Karpas-422 (cell line): ENCODE data around the gene ARL2. TPM values are rescaled to one million over a fixed set of nuclear protein-coding genes. Genes with fewer than 3 reads are reported as not detected.
A peak's percentile ranks its signal among the peaks of the same experiment; 100 is the strongest.
"Not testable (repeated sequence)": the region's sequence is repeated elsewhere in the genome, so short reads cannot be mapped to it uniquely, and the experiment has no call there.

Experiments
- DNase-seq: peaks from one replicate; pipeline ENCODE4 v3.0.0-alpha.2; 2015
- H2AFZ ChIP-seq: fragments of 200-600 bp; sonication (generic); 2 replicates; pipeline ENCODE4 v1.6.1; 2014; ENCODE audit warnings: antibody characterized with exemption, low read length, mixed read lengths
- H3K27ac ChIP-seq: fragments of 200-600 bp; sonication (generic); 2 replicates; pipeline ENCODE4 v1.5.1; 2014; ENCODE audit warnings: mild to moderate bottlenecking, low read length, moderate library complexity
- H3K27me3 ChIP-seq: fragments of 200-600 bp; sonication (generic); 2 replicates; pipeline ENCODE4 v1.6.1; 2014; ENCODE audit warnings: low read length, mixed read lengths
- H3K36me3 ChIP-seq: fragments of 200-600 bp; sonication (generic); 2 replicates; pipeline ENCODE4 v1.6.1; 2014; ENCODE audit warnings: low read length, mixed read lengths; ENCODE audit not compliant: insufficient read depth
- H3K4me1 ChIP-seq: fragments of 200-600 bp; sonication (generic); 2 replicates; pipeline ENCODE4 v1.6.1; 2014; ENCODE audit warnings: mild to moderate bottlenecking, low read length, mixed read lengths
- H3K4me2 ChIP-seq: fragments of 200-600 bp; sonication (generic); 2 replicates; pipeline ENCODE4 v1.6.1; 2014; ENCODE audit warnings: low read length, low read depth, mild to moderate bottlenecking; ENCODE audit not compliant: poor library complexity, severe bottlenecking
- H3K4me3 ChIP-seq: fragments of 200-600 bp; sonication (generic); 2 replicates; pipeline ENCODE4 v1.5.1; 2014; ENCODE audit warnings: mild to moderate bottlenecking, antibody characterized with exemption, low read length, mixed read lengths
- H3K79me2 ChIP-seq: fragments of 200-600 bp; sonication (generic); 2 replicates; pipeline ENCODE4 v1.6.1; 2014; ENCODE audit warnings: mild to moderate bottlenecking, low read length, mixed read lengths
- H3K9ac ChIP-seq: fragments of 200-600 bp; sonication (generic); 2 replicates; pipeline ENCODE4 v1.6.0; 2014; ENCODE audit warnings: low read length
- H3K9me2 ChIP-seq: fragments of 200-600 bp; sonication (generic), shearing (Covaris generic); replicated peaks from 2 replicates; pipeline ENCODE4 v1.6.0; 2014; ENCODE audit warnings: mild to moderate bottlenecking, low read length, moderate library complexity; ENCODE audit not compliant: insufficient read depth
- H3K9me3 ChIP-seq: fragments of 300-700, 200-600 bp; sonication (generic); 2 replicates; pipeline ENCODE4 v1.6.1; 2014; ENCODE audit warnings: low read length, mixed read lengths
- H4K20me1 ChIP-seq: fragments of 200-600 bp; sonication (generic); 2 replicates; pipeline ENCODE4 v1.6.1; 2014; ENCODE audit warnings: mild to moderate bottlenecking, antibody characterized with exemption, low read length, low read depth; ENCODE audit not compliant: insufficient read depth
- total RNA-seq: library from RNA; depleted of rRNA; stranded (reverse); fragments of >200 nt; shearing (Covaris generic); gene quantifications from 2 replicates; pipeline ENCODE4 v1.2.3, GENCODE V29; 2014; ENCODE audit warnings: low replicate concordance

Gene ARL2
- total RNA-seq, 1 experiment from 2014 or later: 28.9 TPM

DNA sequence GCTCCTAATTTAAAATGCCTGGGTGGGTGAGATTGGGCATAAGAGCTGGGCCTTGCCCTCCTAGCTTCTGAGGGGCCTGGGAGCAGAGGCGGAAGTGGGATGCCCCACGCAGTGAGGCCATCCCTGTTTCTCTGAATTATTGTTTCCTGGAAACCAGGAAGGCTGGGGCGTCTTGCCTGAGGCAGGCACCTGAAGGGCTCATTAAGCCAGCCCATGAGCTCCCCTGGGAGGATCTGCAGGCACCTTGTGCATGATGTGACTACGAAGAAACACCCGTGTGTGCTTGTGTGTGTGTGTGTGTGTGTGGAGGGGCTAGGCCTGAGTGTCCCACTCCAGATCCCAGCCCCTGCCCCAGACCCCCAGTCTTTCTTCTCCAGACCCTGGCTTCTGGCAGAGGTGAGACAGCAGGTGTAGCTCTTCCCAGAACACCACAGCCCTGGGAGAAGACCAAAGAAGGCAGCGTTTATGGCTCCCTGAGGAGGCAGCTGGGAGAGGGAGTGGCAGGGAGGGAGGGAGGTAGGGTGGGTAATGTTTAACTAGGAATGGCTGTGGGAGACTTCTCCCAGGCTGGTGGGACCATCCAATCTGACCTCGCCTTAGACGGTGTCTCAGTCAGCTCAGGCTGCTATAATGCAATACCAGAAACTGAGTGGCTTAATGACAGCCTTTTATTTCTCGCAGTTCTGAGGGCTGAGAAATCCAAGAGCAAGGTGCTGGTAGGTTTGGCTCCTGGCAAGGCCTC, 15.1 kb upstream of the ARL2 start:
- no peak overlapping the region for H3K4me2 ChIP-seq
- no peak overlapping the region for H3K27ac ChIP-seq
- no peak overlapping the region for H3K9ac ChIP-seq

GRCh38 chr11:64999478-64999877, 14.5 kb upstream of the ARL2 start:
- Histone ChIP-seq H3K4me1 (peaks cover 20% of the 10 kb centered on the region), H3K9me3 (no peaks in the 10 kb centered on the region), H3K4me2 (no peak overlapping the region), H3K4me3 (no peak overlapping the region), H3K79me2 (no peaks in the 10 kb centered on the region), H3K27me3 (no peaks in the 10 kb centered on the region), H3K9ac (no peak overlapping the region), H2AFZ (no peak overlapping the region), H3K27ac (no peak overlapping the region), H3K36me3 (no peaks in the 10 kb centered on the region), H4K20me1 (no peaks in the 10 kb centered on the region), H3K9me2 (no peaks in the 10 kb centered on the region)
- no peak for DNase-seq

More for the DNA sequence above, 15.1 kb upstream of the ARL2 start:
- no peaks in the 10 kb centered on the region for H3K27me3 ChIP-seq
- H3K9me2 ChIP-seq: no peaks in the 10 kb centered on the region
- H3K4me3 ChIP-seq: no peak overlapping the region
- no peak for DNase-seq
- H3K79me2 ChIP-seq: no peaks in the 10 kb centered on the region
- no peaks in the 10 kb centered on the region for H4K20me1 ChIP-seq
- H3K4me1 ChIP-seq: peaks cover 20% of the 10 kb centered on the region
- H2AFZ ChIP-seq: 0 out of 2 replicates have a peak overlapping the region, but pooled peaks have one; percentile 5
- H3K9me3 ChIP-seq: no peaks in the 10 kb centered on the region
- H3K36me3 ChIP-seq: no peaks in the 10 kb centered on the region

- H2AFZ ChIP-seq: no peak overlapping the region
- H3K4me3 ChIP-seq: no peak overlapping the region
- no peak overlapping the region for H3K9ac ChIP-seq
Observed at GRCh38 chr11:65002706-65003105, 11.3 kb upstream of the ARL2 start.

DNA sequence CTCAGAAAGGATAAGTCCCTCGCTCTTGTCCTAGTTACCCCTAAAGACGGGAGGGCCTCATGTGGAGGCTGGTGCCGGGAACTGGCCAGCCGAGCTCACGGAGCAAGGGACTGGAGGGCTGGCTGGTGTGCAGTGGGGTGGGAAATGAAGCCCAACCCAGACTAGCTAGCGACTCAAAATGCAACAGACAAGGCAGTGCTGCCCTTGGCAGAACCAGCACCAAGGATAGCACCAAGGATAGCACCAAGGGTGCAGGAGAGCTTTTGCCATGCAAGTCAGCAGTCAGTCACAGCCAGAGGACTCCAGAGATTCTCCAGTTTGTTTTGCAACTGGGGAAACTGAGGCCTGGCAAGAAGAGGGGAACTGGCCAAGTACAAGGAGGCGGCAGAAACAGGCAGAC, 10.7 kb upstream of the ARL2 start:
- Histone ChIP-seq H3K9me2 (no peaks in the 10 kb centered on the region), H3K9ac (no peak overlapping the region), H3K9me3 (no peaks in the 10 kb centered on the region), H3K36me3 (no peaks in the 10 kb centered on the region), H3K4me3 (no peak overlapping the region), H3K4me1 (peaks cover 8% of the 10 kb centered on the region), H3K79me2 (no peaks in the 10 kb centered on the region), H3K4me2 (no peak overlapping the region), H3K27ac (no peak overlapping the region), H3K27me3 (no peaks in the 10 kb centered on the region), H2AFZ (no peak overlapping the region), H4K20me1 (no peaks in the 10 kb centered on the region)
- DNase-seq: no peak

More at GRCh38 chr11:65002706-65003105, 11.3 kb upstream of the ARL2 start:
- H3K79me2 ChIP-seq: no peaks in the 10 kb centered on the region
- no peaks in the 10 kb centered on the region for H3K9me2 ChIP-seq
- no peaks in the 10 kb centered on the region for H3K9me3 ChIP-seq
- H3K4me1 ChIP-seq: peaks cover 9% of the 10 kb centered on the region
- no peaks in the 10 kb centered on the region for H3K36me3 ChIP-seq
- H3K4me2 ChIP-seq: no peak overlapping the region
- DNase-seq: no peak
- no peak overlapping the region for H3K27ac ChIP-seq
- no peaks in the 10 kb centered on the region for H3K27me3 ChIP-seq
- H4K20me1 ChIP-seq: no peaks in the 10 kb centered on the region

DNA sequence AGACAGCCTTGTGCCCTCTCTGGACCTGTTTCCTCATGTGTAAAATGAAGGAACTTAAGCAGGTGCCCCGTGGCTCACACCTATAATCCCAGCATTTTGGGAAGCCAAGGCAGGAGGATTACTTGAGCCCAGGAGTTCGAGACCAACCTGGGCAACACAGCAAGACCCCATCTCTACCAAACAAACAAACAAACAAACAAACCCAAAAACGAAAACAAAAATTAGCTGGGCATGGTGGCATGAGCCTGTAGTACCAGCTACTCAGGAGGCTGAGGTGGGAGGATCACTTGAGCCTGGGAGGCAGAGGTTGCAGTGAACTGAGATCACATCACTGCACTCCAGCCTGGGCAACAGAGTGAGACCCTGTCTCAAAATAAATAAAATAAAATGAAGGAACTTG, 10.0 kb upstream of the ARL2 start:
- H3K4me3 ChIP-seq, H3K79me2 ChIP-seq, H3K9me2 ChIP-seq, H3K9me3 ChIP-seq, H2AFZ ChIP-seq, DNase-seq, H3K4me2 ChIP-seq, H3K9ac ChIP-seq, H3K27ac ChIP-seq, H3K4me1 ChIP-seq, H3K36me3 ChIP-seq, H3K27me3 ChIP-seq, H4K20me1 ChIP-seq: not testable (repeated sequence)

GRCh38 chr11:65008016-65008415, 5.9 kb upstream of the ARL2 start:
- Histone ChIP-seq H3K79me2 (no peaks in the 10 kb centered on the region), H3K4me2 (no peak overlapping the region), H2AFZ (no peak overlapping the region), H3K9me2 (no peaks in the 10 kb centered on the region), H3K4me3 (no peak overlapping the region), H3K4me1 (peaks cover under 1% of the 10 kb centered on the region), H4K20me1 (no peaks in the 10 kb centered on the region), H3K27ac (no peak overlapping the region), H3K36me3 (no peaks in the 10 kb centered on the region), H3K9ac (no peak overlapping the region), H3K27me3 (no peaks in the 10 kb centered on the region), H3K9me3 (no peaks in the 10 kb centered on the region)
- DNase-seq: no peak

DNA sequence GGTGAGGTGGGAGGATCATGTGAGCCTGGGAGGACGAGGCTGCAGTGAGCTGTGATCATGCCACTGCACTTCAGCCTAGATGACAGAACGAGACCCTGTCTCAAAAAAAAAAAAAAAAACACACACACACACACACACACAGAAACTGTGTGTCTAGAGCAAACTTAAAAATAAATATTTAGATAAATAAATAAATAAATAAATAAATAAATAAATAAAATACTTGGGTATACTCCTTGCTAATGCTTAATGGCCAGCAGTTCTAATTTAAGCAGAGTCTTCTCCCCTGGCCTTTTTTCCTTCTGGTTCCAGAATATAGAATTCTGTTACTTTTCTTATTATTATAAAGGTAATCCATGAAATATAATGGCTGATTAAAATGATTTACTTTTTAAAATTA, 5.1 kb upstream of the ARL2 start:
- Histone ChIP-seq H3K4me3 (no peak overlapping the region), H3K79me2 (no peaks in the 10 kb centered on the region), H3K9me2 (no peaks in the 10 kb centered on the region), H3K9me3 (no peaks in the 10 kb centered on the region), H3K36me3 (no peaks in the 10 kb centered on the region), H3K4me2 (no peak overlapping the region), H3K9ac (no peak overlapping the region), H2AFZ (no peak overlapping the region), H3K27me3 (no peaks in the 10 kb centered on the region), H3K27ac (no peak overlapping the region), H3K4me1 (peaks cover 8% of the 10 kb centered on the region), H4K20me1 (no peaks in the 10 kb centered on the region)
- DNase-seq: no peak

DNA sequence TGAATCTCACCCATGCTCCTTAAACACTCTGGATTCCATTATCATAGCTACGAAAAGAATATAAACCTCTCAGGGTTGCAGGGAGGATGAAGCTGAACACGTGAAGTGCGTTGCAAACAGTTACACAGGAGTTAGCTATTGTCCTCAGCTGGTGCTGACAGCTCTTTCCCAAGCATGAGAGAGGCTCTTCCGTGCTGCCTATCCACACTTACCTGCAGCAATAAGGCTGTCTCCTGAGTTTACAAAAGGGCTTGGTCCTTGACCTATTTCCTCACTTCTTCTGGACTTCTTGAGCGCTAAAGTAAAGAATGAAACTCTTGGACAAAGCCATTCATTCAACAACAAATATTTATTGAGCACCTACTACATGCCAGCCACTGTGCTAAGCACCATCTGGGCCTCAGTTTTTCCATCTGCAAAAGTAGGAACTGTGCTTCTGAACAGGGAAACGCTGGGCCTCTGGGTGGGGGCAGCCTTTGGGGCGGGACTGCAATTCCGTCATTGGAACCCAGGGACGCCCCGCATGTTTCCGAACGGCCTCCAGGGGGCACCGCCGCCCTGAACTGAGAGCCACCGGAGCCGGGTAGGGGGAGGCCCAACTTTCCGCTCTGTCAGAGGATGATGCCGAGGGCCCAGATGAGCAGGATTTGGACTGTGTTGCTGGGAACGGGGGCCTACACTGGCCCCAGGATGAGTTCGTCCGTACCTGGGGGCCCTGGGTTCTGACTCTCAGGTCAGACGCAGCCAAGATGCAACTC, 651 bp upstream of the ARL2 start:
- peak overlapping the region; percentile 95 for H3K9ac ChIP-seq
- peak overlapping the region; percentile 85 for H3K27ac ChIP-seq
- peaks cover 10% of the 10 kb centered on the region; the same call in 1 of the 2 replicates for H3K36me3 ChIP-seq
- H2AFZ ChIP-seq: peak overlapping the region; percentile 93
- H4K20me1 ChIP-seq: no peaks in the 10 kb centered on the region
- peaks cover 18% of the 10 kb centered on the region for H3K79me2 ChIP-seq
- peak; percentile 96 for DNase-seq
- peak overlapping the region; percentile 75 for H3K4me3 ChIP-seq
- no peaks in the 10 kb centered on the region for H3K27me3 ChIP-seq
- H3K9me3 ChIP-seq: no peaks in the 10 kb centered on the region
- H3K4me2 ChIP-seq: peak overlapping the region; percentile 94
- H3K9me2 ChIP-seq: no peaks in the 10 kb centered on the region
- H3K4me1 ChIP-seq: peaks cover 17% of the 10 kb centered on the region
